B cell (primary cell): Measurements from ENCODE around the gene ATAT1. TPM values are rescaled to one million over a fixed set of nuclear protein-coding genes. Genes with fewer than 3 reads are reported as not detected.
A peak's percentile ranks its signal among the peaks of the same experiment; 100 is the strongest.

Source experiments
- ATAC-seq: fragments of 200-7000 bp; cut with Tn5 transposase; one replicate; pipeline ENCODE4 v1.10.0; 2021; ENCODE audit warnings: low read depth, mild to moderate bottlenecking, moderate number of reproducible peaks, moderate library complexity
- CTCF ChIA-PET: fragments of 350-600 bp; sonication (Branson Sonifier 250); formaldehyde crosslinking; loops from one replicate; lab custom pipeline; 2021; ENCODE audit warnings: antibody characterized with exemption, inconsistent platforms; lab: Charles Lee
- POLR2A ChIA-PET: fragments of 350-600 bp; sonication (Branson Sonifier 250); formaldehyde crosslinking; loops from one replicate; lab custom pipeline; 2021; ENCODE audit warnings: antibody characterized with exemption; lab: Charles Lee
- DNase-seq: peaks from one replicate; pipeline ENCODE4 v3.0.0; 2013
- H2AFZ ChIP-seq: 2 replicates; pipeline ENCODE4 v1.6.1; 2012; ENCODE audit warnings: mild to moderate bottlenecking, low read depth, low read length; ENCODE audit not compliant: insufficient read depth, poor library complexity, severe bottlenecking
- H3K27ac ChIP-seq, 2 donors: 1 replicate in 1 of 2; 2 replicates in 1 of 2; pipeline ENCODE4 v1.5.1; 2012 to 2013; ENCODE audit warnings: low read length in 2 of 2, mild to moderate bottlenecking in 2 of 2, moderate library complexity in 1 of 2
- H3K27me3 ChIP-seq, 4 experiments: fragments of 200-600 bp in 1 of 4; sonication (generic) in 1 of 4; replicated peaks in 1 of 4; 1 replicate in 2 of 4; 2 replicates in 2 of 4; pipeline versions ENCODE4 v1.6.1 to v1.7.0; 2013 to 2016; ENCODE audit warnings: low read length in 3 of 4, mild to moderate bottlenecking in 2 of 4, mixed read lengths in 1 of 4, moderate library complexity in 1 of 4; ENCODE audit not compliant: insufficient read depth in 4 of 4, control insufficient read depth in 3 of 4; ENCODE audit errors: control extremely low read depth in 1 of 4
- H3K36me3 ChIP-seq, 2 experiments: replicated peaks in 1 of 2; 1 replicate in 1 of 2; 2 replicates in 1 of 2; pipeline versions ENCODE4 v1.6.1 to v1.7.1; 2013; ENCODE audit warnings: low read length in 1 of 2; ENCODE audit not compliant: insufficient read depth in 2 of 2, control insufficient read depth in 1 of 2; ENCODE audit errors: control extremely low read depth in 1 of 2, extremely low read depth in 1 of 2
- H3K4me1 ChIP-seq, 2 donors: fragments of 200-600 bp in 1 of 2; sonication (generic) in 1 of 2; 1 replicate in 1 of 2; 2 replicates in 1 of 2; pipeline versions ENCODE4 v1.5.1 to v1.6.1; 2013 to 2017; ENCODE audit warnings: low read length in 2 of 2; ENCODE audit not compliant: control insufficient read depth in 2 of 2, insufficient read depth in 2 of 2
- H3K4me2 ChIP-seq: replicated peaks from 2 replicates; pipeline ENCODE3; 2012; ENCODE audit warnings: mild to moderate bottlenecking, low read depth, low read length; ENCODE audit not compliant: poor library complexity, severe bottlenecking
- H3K4me3 ChIP-seq, 5 experiments: fragments of 200-600 bp in 1 of 5; sonication (generic) in 1 of 5; 1 replicate in 3 of 5; 2 replicates in 2 of 5; pipeline versions ENCODE4 v1.5.1 to v1.7.0; 2011 to 2016; ENCODE audit warnings: low read length in 4 of 5, mild to moderate bottlenecking in 4 of 5, low read depth in 2 of 5, control low read depth in 1 of 5, moderate library complexity in 1 of 5; ENCODE audit not compliant: insufficient read depth in 1 of 5; ENCODE audit errors: control extremely low read depth in 1 of 5, extremely low read depth in 1 of 5
- H3K79me2 ChIP-seq: fragments of 200-600 bp; sonication (generic); one replicate; pipeline ENCODE4 v1.6.0; 2016; ENCODE audit warnings: low read length; ENCODE audit not compliant: control insufficient read depth, insufficient read depth
- H3K9ac ChIP-seq: fragments of 200-600 bp; sonication (generic); 2 replicates; pipeline ENCODE4 v1.6.1; 2017; ENCODE audit warnings: mild to moderate bottlenecking, low read length, moderate library complexity
- H3K9me3 ChIP-seq, 3 donors: one replicate each; pipeline versions ENCODE4 v1.6.1 to v1.7.1; 2013; ENCODE audit warnings: low read length in 2 of 3; ENCODE audit not compliant: control insufficient read depth in 2 of 3, insufficient read depth in 1 of 3; ENCODE audit errors: control extremely low read depth in 1 of 3
- H4K20me1 ChIP-seq: 2 replicates; pipeline ENCODE4 v1.6.0; 2012; ENCODE audit warnings: mild to moderate bottlenecking, low read length; ENCODE audit not compliant: insufficient read depth, control insufficient read depth, poor library complexity, severe bottlenecking
- H3K27ac Mint-ChIP-seq: one replicate; pipeline ENCODE4 v1.8.0; 2021; ENCODE audit warnings: mixed read lengths
- H3K27me3 Mint-ChIP-seq: one replicate; pipeline ENCODE4 v1.8.0; 2021; ENCODE audit warnings: mixed read lengths
- H3K4me1 Mint-ChIP-seq: one replicate; pipeline ENCODE4 v1.8.0; 2021; ENCODE audit warnings: mixed read lengths
- H3K4me3 Mint-ChIP-seq: one replicate; pipeline ENCODE4 v1.8.0; 2021; ENCODE audit warnings: mixed read lengths
- H3K9me3 Mint-ChIP-seq: one replicate; pipeline ENCODE4 v1.8.0; 2022; ENCODE audit warnings: mixed read lengths; ENCODE audit not compliant: insufficient read depth
- CTCF ChIP-seq: fragments of 200-600 bp; IDR thresholded peaks from one replicate; pipeline ENCODE4 v1.8.0; 2022; ENCODE audit warnings: antibody characterized with exemption, mild to moderate bottlenecking
- WGBS: methylation state at CpG from one replicate; pipeline ENCODE4 v1.1.5; 2013; ENCODE audit warnings: missing lambda C conversion rate; ENCODE audit not compliant: insufficient coverage; 5-methylcytosine and 5-hydroxymethylcytosine counted together
- intact Hi-C: fragments of 100-400 bp; cut with micrococcal nuclease; formaldehyde crosslinking; loops from one replicate; pipeline ENCODE4 v1.10.0; 2022
- polyA plus RNA-seq: library from polyadenylated mRNA; depleted of rRNA; stranded (reverse); fragments of >200 nt; gene quantifications from 2 replicates; pipeline ENCODE4 v1.2.3, GENCODE V29; 2012
- total RNA-seq, 2 donors: library from RNA; stranded (reverse); fragments of 120-200 nt in 1 of 2; gene quantifications; 1 replicate in 1 of 2; 2 replicates in 1 of 2; pipeline versions ENCODE4 v1.2.3 to v1.2.4, GENCODE V29; 2013 to 2022

Gene ATAT1
- total and polyA plus RNA-seq, 2 donors (not counting 1 experiment from before 2014, with no cell fraction given): 15.7 to 21.5 TPM

- Histone ChIP-seq H3K79me2 (peaks cover 75% of the 10 kb centered on the region), H3K4me2 (peak overlapping the region; percentile 100), H3K9ac (peak overlapping the region; percentile 98), H3K27me3 (no peaks in the 10 kb centered on the region), H3K9me3 (no peaks in the 10 kb centered on the region), H4K20me1 (peaks cover 71% of the 10 kb centered on the region), H3K4me3 (peak overlapping the region; percentile 91 to 100 (median 97)), H2AFZ (no peak overlapping the region), H3K36me3 (peaks cover 0 to 22% of the 10 kb centered on the region in 2 experiments), H3K4me1 (peaks cover 50 to 52% of the 10 kb centered on the region in 2 donors), H3K27ac (peak overlapping the region; percentile 93 to 97)
- Mint-ChIP-seq H3K27me3 (no peaks in the 10 kb centered on the region), H3K9me3 (no peaks in the 10 kb centered on the region), H3K27ac (peak overlapping the region; percentile 99), H3K4me1 (peaks cover 72% of the 10 kb centered on the region), H3K4me3 (peak overlapping the region; percentile 97)
- DNase-seq (peak; percentile 54), ATAC-seq (no peak)
- WGBS: 3% methylated on average over 12 of the region's 21 CpGs
- TF ChIP-seq CTCF: no peak
- intact Hi-C loops: no loop called here
- ChIA-PET POLR2A (interaction anchor here (0.5 to 8.7 kb wide), 5 partner anchors 36 to 198 kb away, joined by 4 to 216 read pairs (median 5); partner anchors contain the start of genes MDC1 and TUBB), CTCF (interaction anchor here (0.9 to 19.8 kb wide), 3 partner anchors 11 to 201 kb away, joined by 3 to 963 read pairs (median 3); partner anchors contain the start of genes MDC1 and TUBB)
These were observed 57.9 kb downstream of the ATAT1 start for GRCh38 chr6:30684386-30685156.
